ENCODE measurements around the gene LDLRAP1.

DNA sequence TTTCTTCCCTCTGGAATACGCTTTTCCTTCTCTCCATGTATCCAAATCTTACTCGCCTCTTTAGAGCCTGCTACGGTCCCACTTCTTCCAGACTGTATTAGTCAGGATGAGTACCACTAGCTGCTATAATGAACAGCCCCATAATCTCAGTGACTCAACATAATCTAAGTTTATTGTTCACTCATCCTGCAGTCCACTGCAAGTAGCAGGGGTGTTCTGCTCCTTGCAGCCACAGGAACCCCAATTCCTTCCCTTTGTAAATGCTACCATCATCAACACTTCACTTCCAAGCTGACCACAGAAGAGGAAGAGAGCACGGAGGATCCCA, 18.1 kb upstream of the LDLRAP1 start:
- TF ChIP-seq EP300 (IDR thresholded peaks at IDR 0.05; ENCODE audit: low read length) (no peak), EGR1 (conservative IDR thresholded peaks at IDR 0.05) (no peak)
- TF ChIP-seq, protein P1, sequence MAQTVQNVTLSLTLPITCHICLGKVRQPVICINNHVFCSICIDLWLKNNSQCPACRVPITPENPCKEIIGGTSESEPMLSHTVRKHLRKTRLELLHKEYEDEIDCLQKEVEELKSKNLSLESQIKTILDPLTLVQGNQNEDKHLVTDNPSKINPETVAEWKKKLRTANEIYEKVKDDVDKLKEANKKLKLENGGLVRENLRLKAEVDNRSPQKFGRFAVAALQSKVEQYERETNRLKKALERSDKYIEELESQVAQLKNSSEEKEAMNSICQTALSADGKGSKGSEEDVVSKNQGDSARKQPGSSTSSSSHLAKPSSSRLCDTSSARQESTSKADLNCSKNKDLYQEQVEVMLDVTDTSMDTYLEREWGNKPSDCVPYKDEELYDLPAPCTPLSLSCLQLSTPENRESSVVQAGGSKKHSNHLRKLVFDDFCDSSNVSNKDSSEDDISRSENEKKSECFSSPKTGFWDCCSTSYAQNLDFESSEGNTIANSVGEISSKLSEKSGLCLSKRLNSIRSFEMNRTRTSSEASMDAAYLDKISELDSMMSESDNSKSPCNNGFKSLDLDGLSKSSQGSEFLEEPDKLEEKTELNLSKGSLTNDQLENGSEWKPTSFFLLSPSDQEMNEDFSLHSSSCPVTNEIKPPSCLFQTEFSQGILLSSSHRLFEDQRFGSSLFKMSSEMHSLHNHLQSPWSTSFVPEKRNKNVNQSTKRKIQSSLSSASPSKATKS (CRISPR knock-in tag; IDR thresholded peaks at IDR 0.05), result no peak
- TF ChIP-seq, protein P2, sequence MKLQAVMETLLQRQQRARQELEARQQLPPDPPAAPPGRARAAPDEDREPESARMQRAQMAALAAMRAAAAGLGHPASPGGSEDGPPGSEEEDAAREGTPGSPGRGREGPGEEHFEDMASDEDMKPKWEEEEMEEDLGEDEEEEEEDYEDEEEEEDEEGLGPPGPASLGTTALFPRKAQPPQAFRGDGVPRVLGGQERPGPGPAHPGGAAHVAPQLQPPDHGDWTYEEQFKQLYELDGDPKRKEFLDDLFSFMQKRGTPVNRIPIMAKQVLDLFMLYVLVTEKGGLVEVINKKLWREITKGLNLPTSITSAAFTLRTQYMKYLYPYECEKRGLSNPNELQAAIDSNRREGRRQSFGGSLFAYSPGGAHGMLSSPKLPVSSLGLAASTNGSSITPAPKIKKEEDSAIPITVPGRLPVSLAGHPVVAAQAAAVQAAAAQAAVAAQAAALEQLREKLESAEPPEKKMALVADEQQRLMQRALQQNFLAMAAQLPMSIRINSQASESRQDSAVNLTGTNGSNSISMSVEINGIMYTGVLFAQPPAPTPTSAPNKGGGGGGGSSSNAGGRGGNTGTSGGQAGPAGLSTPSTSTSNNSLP (IDR thresholded peaks at IDR 0.05; ENCODE audit: borderline replicate concordance, low read depth, low read length), result no peak

Measured in K562 (cell line).